ENCODE results near the gene NFYB.

DNA sequence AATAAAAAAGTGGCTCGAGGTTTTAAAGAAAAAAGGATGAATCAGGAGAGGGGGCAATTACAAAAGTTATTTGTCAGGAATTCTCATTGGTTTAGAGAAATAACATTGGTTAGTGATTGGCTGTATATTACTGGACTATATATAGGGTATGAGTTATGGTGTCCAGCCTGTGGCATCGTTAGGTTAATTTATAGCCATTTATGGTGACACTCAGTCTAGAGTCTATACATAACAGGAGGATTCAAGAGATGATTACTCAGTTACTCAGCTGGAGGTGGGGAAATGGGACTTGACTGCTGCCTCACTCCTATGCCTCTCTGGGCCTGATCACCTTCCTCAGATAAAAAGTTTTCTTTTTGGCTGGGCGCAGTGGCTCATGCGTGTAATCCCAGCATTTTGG, 25.6 kb upstream of the NFYB start:
- TF ChIP-seq, protein P1, sequence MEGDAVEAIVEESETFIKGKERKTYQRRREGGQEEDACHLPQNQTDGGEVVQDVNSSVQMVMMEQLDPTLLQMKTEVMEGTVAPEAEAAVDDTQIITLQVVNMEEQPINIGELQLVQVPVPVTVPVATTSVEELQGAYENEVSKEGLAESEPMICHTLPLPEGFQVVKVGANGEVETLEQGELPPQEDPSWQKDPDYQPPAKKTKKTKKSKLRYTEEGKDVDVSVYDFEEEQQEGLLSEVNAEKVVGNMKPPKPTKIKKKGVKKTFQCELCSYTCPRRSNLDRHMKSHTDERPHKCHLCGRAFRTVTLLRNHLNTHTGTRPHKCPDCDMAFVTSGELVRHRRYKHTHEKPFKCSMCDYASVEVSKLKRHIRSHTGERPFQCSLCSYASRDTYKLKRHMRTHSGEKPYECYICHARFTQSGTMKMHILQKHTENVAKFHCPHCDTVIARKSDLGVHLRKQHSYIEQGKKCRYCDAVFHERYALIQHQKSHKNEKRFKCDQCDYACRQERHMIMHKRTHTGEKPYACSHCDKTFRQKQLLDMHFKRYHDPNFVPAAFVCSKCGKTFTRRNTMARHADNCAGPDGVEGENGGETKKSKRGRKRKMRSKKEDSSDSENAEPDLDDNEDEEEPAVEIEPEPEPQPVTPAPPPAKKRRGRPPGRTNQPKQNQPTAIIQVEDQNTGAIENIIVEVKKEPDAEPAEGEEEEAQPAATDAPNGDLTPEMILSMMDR (conservative IDR thresholded peaks at IDR 0.05): no peak
- TF ChIP-seq EZH2 (IDR thresholded peaks at IDR 0.05; ENCODE audit: low read depth): no peak

Measured in PC-9 (cell line).